ENCODE measurements around the gene SFSWAP. TPM values are rescaled to one million over a fixed set of nuclear protein-coding genes. Genes with fewer than 3 reads are reported as not detected.

SFSWAP gene
- polyA plus RNA-seq, 2 of the 4 experiments (the other 2 are of a cell fraction): 21.8 to 23.5 TPM

GRCh38 chr12:131721548-131721947 is 10.7 kb downstream of the SFSWAP start (continued):
- TF ChIP-seq RAD21 (conservative IDR thresholded peaks at IDR 0.05 in 1 of 2, IDR thresholded peaks at IDR 0.05 in 1 of 2): no peak
- no peak for TF ChIP-seq ZFP36 (IDR thresholded peaks at IDR 0.05; ENCODE audit: borderline replicate concordance, partially characterized antibody)
- TF ChIP-seq HES2 (IDR thresholded peaks at IDR 0.05): no peak

- H3K4me3 ChIP-seq: no peak overlapping the region
- CTCF ChIA-PET: interaction anchor here (0.8 to 1.1 kb wide), 2 partner anchors 10 to 619 kb away, joined by 3 read pairs; no protein-coding TSS in a partner anchor
- H3K9me3 ChIP-seq: no peaks in the 10 kb centered on the region
- POLR2A ChIA-PET: no interaction called here
- FAIRE-seq: no peak
- WGBS (ENCODE audit: missing lambda C conversion rate): 89% methylated on average over 5 of the region's 5 CpGs
- H3K27ac ChIP-seq: no peak overlapping the region
- TF ChIP-seq REST (IDR thresholded peaks at IDR 0.05) (no peak), CEBPB (IDR thresholded peaks at IDR 0.05) (no peak), USF2 (IDR thresholded peaks at IDR 0.05) (no peak), HOXA7 (CRISPR knock-in tag; IDR thresholded peaks at IDR 0.05) (no peak), HES2 (IDR thresholded peaks at IDR 0.05) (no peak), CHD4 (IDR thresholded peaks at IDR 0.05; ENCODE audit: borderline replicate concordance) (no peak), HDAC2 (IDR thresholded peaks at IDR 0.05) (no peak)
- H3K4me1 ChIP-seq: 0 out of 3 replicates have a peak, but pooled peaks cover 2% of the 10 kb centered on the region
- no peak overlapping the region for H3K4me2 ChIP-seq
- no peak for ATAC-seq
- no peak for DNase-seq (ENCODE audit: low read depth in 1 of 2, low spot score in 1 of 2)
Observed at GRCh38 chr12:131723532-131723931, 12.6 kb downstream of the SFSWAP start.

- no peak overlapping the region for H3K4me3 ChIP-seq
- WGBS (ENCODE audit: missing lambda C conversion rate): 89% methylated on average over 2 of the region's 2 CpGs
- H3K9me3 ChIP-seq: no peaks in the 10 kb centered on the region
- 0 out of 3 replicates have a peak, but pooled peaks cover 2% of the 10 kb centered on the region for H3K4me1 ChIP-seq
- POLR2A ChIA-PET: no interaction called here
- DNase-seq (ENCODE audit: low read depth in 1 of 2, low spot score in 1 of 2) (no peak), ATAC-seq (no peak), FAIRE-seq (no peak)
- CTCF ChIA-PET: interaction anchor here (0.6 to 1.6 kb wide), 2 partner anchors 13 to 1094 kb away, joined by 4 read pairs; no protein-coding TSS in a partner anchor
- H3K4me2 ChIP-seq: no peak overlapping the region
- H3K27ac ChIP-seq: no peak overlapping the region
- no peak for TF ChIP-seq ELK1 (IDR thresholded peaks at IDR 0.05; ENCODE audit: low read depth, low read length)
- TF ChIP-seq CBX2 (IDR thresholded peaks at IDR 0.05; ENCODE audit: borderline replicate concordance, low read depth): no peak
- no peak for TF ChIP-seq ATOH8 (CRISPR knock-in tag; IDR thresholded peaks at IDR 0.05; ENCODE audit: low read depth)
- no peak for TF ChIP-seq BCL3 (IDR thresholded peaks at IDR 0.05)
- no peak for TF ChIP-seq HOXB5 (CRISPR knock-in tag; IDR thresholded peaks at IDR 0.05)
- TF ChIP-seq NPAS2 (CRISPR knock-in tag; IDR thresholded peaks at IDR 0.05; ENCODE audit: borderline replicate concordance): no peak
- TF ChIP-seq FOXS1 (CRISPR knock-in tag; IDR thresholded peaks at IDR 0.05): no peak
Observed at GRCh38 chr12:131724534-131724933, 13.6 kb downstream of the SFSWAP start.

All from A549 (cell line).